Lung microvascular endothelial cell (primary cell): Measurements from ENCODE around the gene ELFN1. TPM values are rescaled to one million over a fixed set of nuclear protein-coding genes. Genes with fewer than 3 reads are reported as not detected.

ENCODE experiments used
- DNase-seq, 2 donors: peaks; one replicate each; pipeline versions ENCODE4 v3.0.0 to v3.0.0-alpha.2; 2010; ENCODE audit warnings: low read depth in 2 of 2
- total RNA-seq: library from RNA; depleted of rRNA; stranded (reverse); fragments of >200 nt; gene quantifications from 2 replicates; pipeline ENCODE4 v1.2.1, GENCODE V29; 2014

The ELFN1 gene
- total RNA-seq, 1 donor from 2014 or later, result under 0.01 TPM

GRCh38 chr7:1693991-1694524 is 24.0 kb downstream of the ELFN1 start:
- peak in 1 of 2 donors; percentile 37 for DNase-seq

- no peak for DNase-seq
Measured at GRCh38 chr7:1694611-1695511, 24.8 kb downstream of the ELFN1 start.

GRCh38 chr7:1695800-1696454 is 25.9 kb downstream of the ELFN1 start:
- DNase-seq, result no peak

- DNase-seq, result no peak
Measured at GRCh38 chr7:1696671-1697498, 26.8 kb downstream of the ELFN1 start.

- no peak for DNase-seq
Measured at GRCh38 chr7:1697499-1698125, 27.5 kb downstream of the ELFN1 start.

- DNase-seq, result no peak
Measured at GRCh38 chr7:1698201-1698600, 28.1 kb downstream of the ELFN1 start.

GRCh38 chr7:1698951-1699350 is 28.9 kb downstream of the ELFN1 start:
- DNase-seq, result no peak

- DNase-seq, result no peak
Measured at GRCh38 chr7:1700086-1700485, 30.0 kb downstream of the ELFN1 start.

GRCh38 chr7:1700536-1701333 is 30.7 kb downstream of the ELFN1 start:
- DNase-seq, result no peak

GRCh38 chr7:1702652-1703051 is 32.6 kb downstream of the ELFN1 start:
- no peak for DNase-seq

GRCh38 chr7:1703441-1703840 is 33.4 kb downstream of the ELFN1 start:
- no peak for DNase-seq

- DNase-seq, result no peak
Measured at GRCh38 chr7:1703871-1704810, 34.1 kb downstream of the ELFN1 start.

GRCh38 chr7:1704811-1705738 is 35.0 kb downstream of the ELFN1 start:
- DNase-seq, result no peak

- no peak for DNase-seq
Measured at GRCh38 chr7:1705856-1706255, 35.8 kb downstream of the ELFN1 start.

GRCh38 chr7:1706381-1706720 is 36.3 kb downstream of the ELFN1 start:
- no peak for DNase-seq

GRCh38 chr7:1706721-1707613 is 36.9 kb downstream of the ELFN1 start:
- no peak for DNase-seq
